Endothelial cell of umbilical vein (primary cell): ENCODE data around the gene PCSK6.

Experiments used
- EZH2 ChIP-seq: IDR thresholded peaks from 2 replicates; pipeline ENCODE4 v1.6.1; 2012; ENCODE audit warnings: borderline replicate concordance, low read depth, mild to moderate bottlenecking, moderate library complexity, low read length, inconsistent platforms; ENCODE audit not compliant: severe bottlenecking
- FOS ChIP-seq: IDR thresholded peaks from 2 replicates; pipeline ENCODE4 v1.6.1; 2011; ENCODE audit warnings: mild to moderate bottlenecking, low read length, moderate library complexity, borderline replicate concordance; ENCODE audit not compliant: insufficient read depth
- GATA2 ChIP-seq: IDR thresholded peaks from 2 replicates; pipeline ENCODE4 v1.7.0; 2011; ENCODE audit warnings: low read depth, mild to moderate bottlenecking, moderate library complexity, mixed read lengths, low read length; ENCODE audit not compliant: insufficient read length, insufficient read depth
- MYC ChIP-seq: IDR thresholded peaks from one replicate; pipeline ENCODE4 v1.6.1; 2011; ENCODE audit warnings: mild to moderate bottlenecking, low read depth, low read length
- POLR2A ChIP-seq: IDR thresholded peaks from 2 replicates; pipeline ENCODE4 v1.6.1; 2012; ENCODE audit warnings: low read depth, mild to moderate bottlenecking, control low read depth, low read length
- POLR2AphosphoS5 ChIP-seq: IDR thresholded peaks from 2 replicates; pipeline ENCODE4 v1.6.1; 2012; ENCODE audit warnings: low read depth, mild to moderate bottlenecking, control low read depth, low read length, moderate library complexity; ENCODE audit not compliant: insufficient read depth
- TF ChIP-seq, protein P1 (sequence below): IDR thresholded peaks from 2 replicates; pipeline ENCODE4 v1.6.1; 2011; ENCODE audit not compliant: insufficient read depth, insufficient read length
- TF ChIP-seq, protein P2 (sequence below), 2 donors: IDR thresholded peaks; 1 replicate in 1 of 2; 2 replicates in 1 of 2; pipeline ENCODE4 v1.5.1; 2011; ENCODE audit warnings: low read length in 2 of 2, mild to moderate bottlenecking in 2 of 2, moderate library complexity in 2 of 2, control low read depth in 1 of 2, inconsistent platforms in 1 of 2, low read depth in 1 of 2; ENCODE audit not compliant: insufficient read depth in 1 of 2; ENCODE audit errors: extremely low read depth in 1 of 2

DNA sequence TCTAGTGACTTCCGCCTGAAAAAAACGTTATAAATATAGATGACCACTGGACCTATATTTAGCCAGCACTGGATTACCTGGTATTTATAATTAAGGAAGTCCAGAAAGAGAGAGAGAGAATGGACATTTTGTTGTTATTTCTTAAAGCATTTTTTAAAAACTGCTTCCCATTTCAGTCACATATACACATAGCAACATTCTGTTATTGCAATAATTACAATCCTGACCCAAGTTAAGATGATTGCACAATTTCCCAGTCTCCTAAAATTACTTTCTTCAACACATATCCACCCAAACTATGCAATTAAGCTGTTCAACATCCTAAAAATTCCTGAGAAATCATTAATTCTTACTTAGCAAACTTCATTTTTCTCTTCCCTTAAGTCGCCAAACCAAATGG is 37.7 kb downstream of the PCSK6 start:
- TF ChIP-seq POLR2AphosphoS5 (no peak), POLR2A (no peak), EZH2 (no peak), FOS (no peak), GATA2 (no peak), MYC (no peak)
- TF ChIP-seq, protein P1, sequence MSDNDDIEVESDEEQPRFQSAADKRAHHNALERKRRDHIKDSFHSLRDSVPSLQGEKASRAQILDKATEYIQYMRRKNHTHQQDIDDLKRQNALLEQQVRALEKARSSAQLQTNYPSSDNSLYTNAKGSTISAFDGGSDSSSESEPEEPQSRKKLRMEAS, result no peak
- TF ChIP-seq, protein P2, sequence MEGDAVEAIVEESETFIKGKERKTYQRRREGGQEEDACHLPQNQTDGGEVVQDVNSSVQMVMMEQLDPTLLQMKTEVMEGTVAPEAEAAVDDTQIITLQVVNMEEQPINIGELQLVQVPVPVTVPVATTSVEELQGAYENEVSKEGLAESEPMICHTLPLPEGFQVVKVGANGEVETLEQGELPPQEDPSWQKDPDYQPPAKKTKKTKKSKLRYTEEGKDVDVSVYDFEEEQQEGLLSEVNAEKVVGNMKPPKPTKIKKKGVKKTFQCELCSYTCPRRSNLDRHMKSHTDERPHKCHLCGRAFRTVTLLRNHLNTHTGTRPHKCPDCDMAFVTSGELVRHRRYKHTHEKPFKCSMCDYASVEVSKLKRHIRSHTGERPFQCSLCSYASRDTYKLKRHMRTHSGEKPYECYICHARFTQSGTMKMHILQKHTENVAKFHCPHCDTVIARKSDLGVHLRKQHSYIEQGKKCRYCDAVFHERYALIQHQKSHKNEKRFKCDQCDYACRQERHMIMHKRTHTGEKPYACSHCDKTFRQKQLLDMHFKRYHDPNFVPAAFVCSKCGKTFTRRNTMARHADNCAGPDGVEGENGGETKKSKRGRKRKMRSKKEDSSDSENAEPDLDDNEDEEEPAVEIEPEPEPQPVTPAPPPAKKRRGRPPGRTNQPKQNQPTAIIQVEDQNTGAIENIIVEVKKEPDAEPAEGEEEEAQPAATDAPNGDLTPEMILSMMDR (IDR thresholded peaks at IDR 0.05; ENCODE audit: extremely low read depth in 1 of 2, insufficient read depth in 1 of 2, low read depth in 1 of 2, low read length in 2 of 2), result no peak
